SK-N-SH (cell line): Measurements from ENCODE around the gene CHST1. TPM values are rescaled to one million over a fixed set of nuclear protein-coding genes. Genes with fewer than 3 reads are reported as not detected.

Source experiments
- CTCF ChIA-PET: fragments of 300-600, 350-600 bp; formaldehyde crosslinking; extraction: SDS; loops from one replicate; lab custom pipeline; 2021; lab: Yijun Ruan, JAX
- POLR2A ChIA-PET: fragments of 350-600 bp; sonication (Branson Sonifier 250); formaldehyde crosslinking; extraction: SDS; loops from one replicate; lab custom pipeline; 2020; ENCODE audit warnings: antibody characterized with exemption, inconsistent platforms; lab: Yijun Ruan, JAX
- DNase-seq: peaks from one replicate; pipeline ENCODE4 v3.0.0; 2012
- H2AFZ ChIP-seq: fragments of 200-600 bp; sonication (generic); 2 replicates; pipeline ENCODE4 v1.8.1; 2016; ENCODE audit warnings: antibody characterized with exemption, mild to moderate bottlenecking, low read depth
- H3F3A ChIP-seq: fragments of 200-600 bp; sonication (generic); replicated peaks from 2 replicates; pipeline ENCODE3; 2016; ENCODE audit warnings: antibody characterized with exemption, mild to moderate bottlenecking; ENCODE audit not compliant: insufficient read depth
- H3K27ac ChIP-seq, 2 experiments: fragments of 200-500 bp in 1 of 2; fragments of 200-600 bp in 1 of 2; sonication (Bioruptor generic) in 1 of 2; sonication (generic), shearing (Covaris generic) in 1 of 2; 2 replicates each; pipeline versions ENCODE4 v1.5.1 to v1.6.1; 2014 to 2016; ENCODE audit warnings: low read depth in 2 of 2, inconsistent platforms in 1 of 2, low read length in 1 of 2, mild to moderate bottlenecking in 1 of 2, mixed read lengths in 1 of 2
- H3K27me3 ChIP-seq: fragments of 200-600 bp; sonication (generic), shearing (Covaris generic); 2 replicates; pipeline ENCODE4 v1.6.1; 2016; ENCODE audit warnings: mixed run types; ENCODE audit not compliant: insufficient read depth
- H3K36me3 ChIP-seq, 2 experiments: fragments of 200-500 bp in 1 of 2; fragments of 200-600 bp in 1 of 2; sonication (Bioruptor generic) in 1 of 2; sonication (generic) in 1 of 2; replicated peaks in 1 of 2; 2 replicates each; pipeline versions ENCODE3 to v1.5.1; 2014 to 2016; ENCODE audit warnings: low read length in 1 of 2, mild to moderate bottlenecking in 1 of 2; ENCODE audit not compliant: insufficient read depth in 2 of 2, control insufficient read depth in 1 of 2
- H3K4me1 ChIP-seq, 2 experiments: fragments of 200-500 bp in 1 of 2; fragments of 200-600 bp in 1 of 2; sonication (Bioruptor generic) in 1 of 2; sonication (generic), shearing (Covaris generic) in 1 of 2; 2 replicates each; pipeline versions ENCODE4 v1.5.1 to v1.6.1; 2014 to 2016; ENCODE audit warnings: low read depth in 1 of 2, low read length in 1 of 2, mixed run types in 1 of 2; ENCODE audit not compliant: insufficient read depth in 2 of 2, control insufficient read depth in 1 of 2
- H3K4me2 ChIP-seq: fragments of 200-600 bp; sonication (generic), shearing (Covaris generic); 2 replicates; pipeline ENCODE4 v1.6.1; 2017; ENCODE audit warnings: mixed run types
- H3K4me3 ChIP-seq, 2 experiments: fragments of 200-500 bp in 1 of 2; fragments of 200-600 bp in 1 of 2; sonication (Bioruptor generic) in 1 of 2; sonication (generic), shearing (Covaris generic) in 1 of 2; 2 replicates each; pipeline versions ENCODE4 v1.5.1 to v1.8.1; 2014 to 2016; ENCODE audit warnings: low read depth in 2 of 2, inconsistent platforms in 1 of 2, low read length in 1 of 2, mild to moderate bottlenecking in 1 of 2, mixed read lengths in 1 of 2, moderate library complexity in 1 of 2
- H3K79me2 ChIP-seq: fragments of 200-600 bp; sonication (generic); 2 replicates; pipeline ENCODE4 v1.8.1; 2017; ENCODE audit warnings: mild to moderate bottlenecking; ENCODE audit not compliant: insufficient read depth
- H3K9ac ChIP-seq: fragments of 200-600 bp; sonication (generic); 2 replicates; pipeline ENCODE4 v1.6.1; 2017; ENCODE audit warnings: mixed run types
- H3K9me2 ChIP-seq: fragments of 200-600 bp; sonication (generic); 2 replicates; pipeline ENCODE4 v1.6.1; 2017; ENCODE audit warnings: mixed run types
- H3K9me3 ChIP-seq: fragments of 200-600 bp; sonication (generic); 2 replicates; pipeline ENCODE4 v1.6.1; 2017; ENCODE audit warnings: mixed run types, mild to moderate bottlenecking, moderate library complexity
- H4K20me1 ChIP-seq: fragments of 200-600 bp; sonication (generic); 2 replicates; pipeline ENCODE4 v1.6.1; 2017; ENCODE audit warnings: mild to moderate bottlenecking, mixed run types; ENCODE audit not compliant: insufficient read depth
- ELF1 ChIP-seq: IDR thresholded peaks from 2 replicates; pipeline ENCODE4 v1.4.0; 2012
- EP300 ChIP-seq, 2 experiments: IDR thresholded peaks; 2 replicates each; pipeline versions ENCODE4 v1.4.0 to v1.6.1; 2012; ENCODE audit warnings: borderline replicate concordance in 1 of 2, low read depth in 1 of 2, low read length in 1 of 2
- FOSL2 ChIP-seq: IDR thresholded peaks from 2 replicates; pipeline ENCODE4 v1.4.0; 2012; ENCODE audit warnings: low read depth, mild to moderate bottlenecking, moderate library complexity, borderline replicate concordance
- FOXM1 ChIP-seq: IDR thresholded peaks from 2 replicates; pipeline ENCODE4 v1.4.0; 2012; ENCODE audit warnings: low read depth, mild to moderate bottlenecking
- GABPA ChIP-seq: IDR thresholded peaks from 2 replicates; pipeline ENCODE4 v1.4.0; 2012; ENCODE audit warnings: low read depth, mild to moderate bottlenecking
- GATA2 ChIP-seq: sonication (generic); formaldehyde crosslinking; IDR thresholded peaks from 2 replicates; pipeline ENCODE4 v1.5.0; 2020; ENCODE audit warnings: mild to moderate bottlenecking, missing genetic modification reagents
- MAX ChIP-seq: IDR thresholded peaks from 2 replicates; pipeline ENCODE4 v1.4.0; 2012; ENCODE audit warnings: low read depth
- MEF2A ChIP-seq: IDR thresholded peaks from 2 replicates; pipeline ENCODE4 v1.4.0; 2012; ENCODE audit warnings: low read depth, borderline replicate concordance
- NFIC ChIP-seq: IDR thresholded peaks from 2 replicates; pipeline ENCODE4 v1.4.0; 2012; ENCODE audit warnings: borderline replicate concordance
- NRF1 ChIP-seq: IDR thresholded peaks from 2 replicates; pipeline ENCODE4 v1.6.1; 2012; ENCODE audit warnings: low read depth, mild to moderate bottlenecking, low read length
- RCOR1 ChIP-seq: fragments of 150-350 bp; IDR thresholded peaks from 2 replicates; pipeline ENCODE4 v1.6.1; 2017; ENCODE audit warnings: antibody characterized with exemption, low read length
- RFX5 ChIP-seq: IDR thresholded peaks from 2 replicates; pipeline ENCODE4 v1.6.1; 2012; ENCODE audit warnings: mild to moderate bottlenecking, improper control_type of control experiment, low read length
- SIN3A ChIP-seq: IDR thresholded peaks from 2 replicates; pipeline ENCODE4 v1.6.1; 2012; ENCODE audit warnings: low read depth, mild to moderate bottlenecking, low read length, moderate library complexity, borderline replicate concordance
- TCF12 ChIP-seq: IDR thresholded peaks from 2 replicates; pipeline ENCODE4 v1.4.0; 2012
- USF2 ChIP-seq: fragments of 150-350 bp; IDR thresholded peaks from 2 replicates; pipeline ENCODE4 v1.6.1; 2017; ENCODE audit warnings: antibody characterized with exemption, low read length, low read depth, borderline replicate concordance
- YY1 ChIP-seq: IDR thresholded peaks from 2 replicates; pipeline ENCODE4 v1.4.0; 2012; ENCODE audit warnings: low read depth, mild to moderate bottlenecking
- WGBS: methylation state at CpG from one replicate; pipeline ENCODE4 v1.1.6; 2017; ENCODE audit warnings: low lambda C conversion rate; 5-methylcytosine and 5-hydroxymethylcytosine counted together
- polyA plus RNA-seq, 3 experiments: library from polyadenylated mRNA; depleted of rRNA; stranded (reverse); fragments of >200 nt; gene quantifications; 2 replicates each; pipeline ENCODE4 v1.2.3, GENCODE V29; 2012
- TF ChIP-seq, protein P1 (sequence below): IDR thresholded peaks from 2 replicates; pipeline ENCODE4; 2012
- TF ChIP-seq, protein P2 (sequence below): IDR thresholded peaks from 2 replicates; pipeline ENCODE4 v1.6.1; 2012; ENCODE audit warnings: mild to moderate bottlenecking, low read depth, low read length, moderate library complexity
- TF ChIP-seq, protein P3 (sequence below): fragments of 150-350 bp; IDR thresholded peaks from 2 replicates; pipeline ENCODE4 v1.6.1; 2016; ENCODE audit warnings: mild to moderate bottlenecking, low read depth, low read length

Gene CHST1
- polyA plus RNA-seq, 1 of the 3 experiments (the other 2 are of a cell fraction): 4.9 TPM

- 71% methylated on average over 7 of the region's 10 CpGs for WGBS
- H2AFZ ChIP-seq: no peak overlapping the region
These were observed 20.2 kb downstream of the CHST1 start for GRCh38 chr11:45644981-45645889.

GRCh38 chr11:45643598-45644260, 21.7 kb downstream of the CHST1 start:
- Histone ChIP-seq H3K4me2 (no peak overlapping the region), H3F3A (no peaks in the 10 kb centered on the region), H3K9me2 (no peaks in the 10 kb centered on the region), H4K20me1 (no peaks in the 10 kb centered on the region), H3K4me1 (no peaks in the 10 kb centered on the region), H3K79me2 (no peaks in the 10 kb centered on the region), H3K4me3 (no peak overlapping the region), H2AFZ (no peak overlapping the region), H3K27me3 (peaks cover 5% of the 10 kb centered on the region; the same call in 1 of the 2 replicates), H3K27ac (no peak overlapping the region), H3K36me3 (no peaks in the 10 kb centered on the region), H3K9me3 (no peaks in the 10 kb centered on the region), H3K9ac (no peak overlapping the region)
- CTCF ChIA-PET: interaction anchor here (2.2 to 3.6 kb wide), 3 partner anchors 12 to 273 kb away, joined by 19 to 35 read pairs (median 21); no protein-coding TSS in a partner anchor
- POLR2A ChIA-PET: no interaction called here
- no peak for TF ChIP-seq SIN3A
- no peak for TF ChIP-seq RFX5
- TF ChIP-seq GATA2: no peak
- TF ChIP-seq YY1: no peak
- TF ChIP-seq, protein P1, sequence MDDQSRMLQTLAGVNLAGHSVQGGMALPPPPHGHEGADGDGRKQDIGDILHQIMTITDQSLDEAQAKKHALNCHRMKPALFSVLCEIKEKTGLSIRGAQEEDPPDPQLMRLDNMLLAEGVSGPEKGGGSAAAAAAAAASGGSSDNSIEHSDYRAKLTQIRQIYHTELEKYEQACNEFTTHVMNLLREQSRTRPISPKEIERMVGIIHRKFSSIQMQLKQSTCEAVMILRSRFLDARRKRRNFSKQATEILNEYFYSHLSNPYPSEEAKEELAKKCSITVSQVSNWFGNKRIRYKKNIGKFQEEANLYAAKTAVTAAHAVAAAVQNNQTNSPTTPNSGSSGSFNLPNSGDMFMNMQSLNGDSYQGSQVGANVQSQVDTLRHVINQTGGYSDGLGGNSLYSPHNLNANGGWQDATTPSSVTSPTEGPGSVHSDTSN: no peak
- TF ChIP-seq, protein P2, sequence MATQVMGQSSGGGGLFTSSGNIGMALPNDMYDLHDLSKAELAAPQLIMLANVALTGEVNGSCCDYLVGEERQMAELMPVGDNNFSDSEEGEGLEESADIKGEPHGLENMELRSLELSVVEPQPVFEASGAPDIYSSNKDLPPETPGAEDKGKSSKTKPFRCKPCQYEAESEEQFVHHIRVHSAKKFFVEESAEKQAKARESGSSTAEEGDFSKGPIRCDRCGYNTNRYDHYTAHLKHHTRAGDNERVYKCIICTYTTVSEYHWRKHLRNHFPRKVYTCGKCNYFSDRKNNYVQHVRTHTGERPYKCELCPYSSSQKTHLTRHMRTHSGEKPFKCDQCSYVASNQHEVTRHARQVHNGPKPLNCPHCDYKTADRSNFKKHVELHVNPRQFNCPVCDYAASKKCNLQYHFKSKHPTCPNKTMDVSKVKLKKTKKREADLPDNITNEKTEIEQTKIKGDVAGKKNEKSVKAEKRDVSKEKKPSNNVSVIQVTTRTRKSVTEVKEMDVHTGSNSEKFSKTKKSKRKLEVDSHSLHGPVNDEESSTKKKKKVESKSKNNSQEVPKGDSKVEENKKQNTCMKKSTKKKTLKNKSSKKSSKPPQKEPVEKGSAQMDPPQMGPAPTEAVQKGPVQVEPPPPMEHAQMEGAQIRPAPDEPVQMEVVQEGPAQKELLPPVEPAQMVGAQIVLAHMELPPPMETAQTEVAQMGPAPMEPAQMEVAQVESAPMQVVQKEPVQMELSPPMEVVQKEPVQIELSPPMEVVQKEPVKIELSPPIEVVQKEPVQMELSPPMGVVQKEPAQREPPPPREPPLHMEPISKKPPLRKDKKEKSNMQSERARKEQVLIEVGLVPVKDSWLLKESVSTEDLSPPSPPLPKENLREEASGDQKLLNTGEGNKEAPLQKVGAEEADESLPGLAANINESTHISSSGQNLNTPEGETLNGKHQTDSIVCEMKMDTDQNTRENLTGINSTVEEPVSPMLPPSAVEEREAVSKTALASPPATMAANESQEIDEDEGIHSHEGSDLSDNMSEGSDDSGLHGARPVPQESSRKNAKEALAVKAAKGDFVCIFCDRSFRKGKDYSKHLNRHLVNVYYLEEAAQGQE: no peak
- no peak for TF ChIP-seq NRF1
- TF ChIP-seq MEF2A: no peak
- no peak for TF ChIP-seq FOSL2
- TF ChIP-seq MAX: no peak
- TF ChIP-seq TCF12: no peak
- TF ChIP-seq RCOR1: no peak
- TF ChIP-seq, protein P3, sequence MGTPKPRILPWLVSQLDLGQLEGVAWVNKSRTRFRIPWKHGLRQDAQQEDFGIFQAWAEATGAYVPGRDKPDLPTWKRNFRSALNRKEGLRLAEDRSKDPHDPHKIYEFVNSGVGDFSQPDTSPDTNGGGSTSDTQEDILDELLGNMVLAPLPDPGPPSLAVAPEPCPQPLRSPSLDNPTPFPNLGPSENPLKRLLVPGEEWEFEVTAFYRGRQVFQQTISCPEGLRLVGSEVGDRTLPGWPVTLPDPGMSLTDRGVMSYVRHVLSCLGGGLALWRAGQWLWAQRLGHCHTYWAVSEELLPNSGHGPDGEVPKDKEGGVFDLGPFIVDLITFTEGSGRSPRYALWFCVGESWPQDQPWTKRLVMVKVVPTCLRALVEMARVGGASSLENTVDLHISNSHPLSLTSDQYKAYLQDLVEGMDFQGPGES: no peak
- WGBS: 44% methylated on average over 7 of the region's 7 CpGs
- no peak for DNase-seq

More at GRCh38 chr11:45644981-45645889, 20.2 kb downstream of the CHST1 start:
- Histone ChIP-seq H4K20me1 (no peaks in the 10 kb centered on the region), H3K4me2 (no peak overlapping the region), H3K9me3 (no peaks in the 10 kb centered on the region), H3K79me2 (no peaks in the 10 kb centered on the region), H3K4me3 (no peak overlapping the region), H3F3A (no peaks in the 10 kb centered on the region), H3K27me3 (peaks cover 5% of the 10 kb centered on the region; the same call in 1 of the 2 replicates), H3K9ac (no peak overlapping the region), H3K9me2 (no peaks in the 10 kb centered on the region), H3K27ac (no peak overlapping the region), H3K36me3 (no peaks in the 10 kb centered on the region), H3K4me1 (no peaks in the 10 kb centered on the region)
- DNase-seq: no peak
- TF ChIP-seq TCF12 (no peak), USF2 (no peak), RCOR1 (no peak), GABPA (no peak), NFIC (no peak), ELF1 (no peak), EP300 (IDR thresholded peaks at IDR 0.05; ENCODE audit: borderline replicate concordance in 1 of 2, low read depth in 1 of 2, low read length in 1 of 2) (no peak), FOXM1 (no peak)
- POLR2A ChIA-PET: no interaction called here
- CTCF ChIA-PET: interaction anchor here (0.5 to 3.6 kb wide), 4 partner anchors 10 to 274 kb away, joined by 3 to 35 read pairs (median 12); no protein-coding TSS in a partner anchor
